Activated CD4-positive, CD25-positive, alpha-beta regulatory T cell (primary cell): ENCODE measurements around the gene SLAMF7.

ENCODE experiments used
- DNase-seq, 4 experiments: peaks; one replicate each; lab custom pipeline; 2025; lab: John Stamatoyannopoulos, UW

Gene SLAMF7

DNA sequence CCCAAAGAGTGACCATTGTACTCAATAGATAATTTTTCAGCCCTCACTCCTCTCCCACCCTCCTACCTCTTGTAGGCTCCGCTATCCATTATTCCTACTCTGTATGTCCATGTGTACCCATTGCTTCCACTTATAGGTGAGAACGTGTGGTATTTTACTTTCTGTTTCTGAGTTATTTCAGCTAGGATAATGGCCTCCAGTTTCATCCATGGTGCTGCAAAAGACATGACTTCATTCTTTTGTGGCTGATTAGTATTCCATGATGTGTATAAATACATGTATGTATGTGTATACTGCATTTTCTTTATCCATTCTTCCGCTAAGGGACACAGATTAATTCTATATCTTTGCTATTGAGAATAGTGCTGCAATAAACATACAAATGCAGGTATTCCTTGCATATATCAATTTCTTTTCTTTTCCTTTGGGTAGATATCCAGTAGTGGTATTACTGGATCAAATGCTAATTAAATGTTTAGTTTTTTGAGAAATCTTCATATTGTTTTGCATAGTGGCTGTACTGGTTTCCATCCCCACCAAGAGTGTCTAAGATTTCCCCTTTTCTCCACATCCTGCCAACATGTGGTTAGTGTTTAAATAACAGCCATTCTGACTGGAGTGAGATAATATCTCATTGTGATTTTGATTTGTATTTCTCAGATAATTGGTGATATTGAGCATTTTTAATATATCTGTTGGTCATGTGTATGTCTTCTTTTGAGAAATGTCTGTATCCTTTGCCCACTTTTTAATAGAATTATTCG is 61.8 kb downstream of the SLAMF7 start:
- no peak for DNase-seq

DNA sequence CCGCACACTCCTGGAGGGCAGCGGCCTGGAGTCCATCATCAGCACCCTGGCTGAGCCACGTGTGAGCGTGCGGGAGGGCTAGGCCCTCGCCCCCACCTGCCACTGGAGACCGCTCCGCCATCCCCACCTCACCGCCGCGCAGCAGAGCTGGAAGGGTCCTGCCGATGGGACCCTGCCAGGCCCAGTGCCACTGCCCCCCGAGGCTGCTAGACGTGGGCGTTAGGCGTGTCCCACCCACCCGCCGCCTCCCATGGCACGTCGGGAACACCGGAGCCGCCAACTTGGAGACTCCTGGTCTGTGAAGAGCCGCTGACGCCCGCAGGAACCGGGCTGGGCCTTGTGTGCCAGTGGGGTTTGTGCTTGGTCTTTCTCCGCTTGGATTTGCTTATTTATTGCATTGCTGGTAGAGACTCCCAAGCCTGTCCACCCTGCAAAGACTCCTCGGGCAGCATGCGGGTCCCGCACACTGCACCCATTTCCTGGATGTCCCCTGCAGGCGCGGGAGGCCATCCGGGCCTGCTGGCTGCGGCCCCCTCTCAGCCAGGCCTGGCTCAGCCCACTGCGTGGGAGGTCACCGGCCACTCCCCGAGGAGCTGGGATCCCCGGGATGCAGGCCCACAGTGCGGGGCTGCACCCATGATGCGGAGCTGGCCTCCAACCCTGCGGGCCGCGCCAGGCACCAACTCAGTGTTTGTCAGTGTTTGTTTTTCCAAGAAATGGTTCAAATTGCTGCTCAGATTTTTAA is 63.0 kb downstream of the SLAMF7 start:
- no peak for DNase-seq
